Stimulated activated CD4-positive, alpha-beta T cell treated with anti-CD3 and anti-CD28 coated beads, Interleukin-4, amount 100 ng/mL, for 48 hours (primary cell): ENCODE measurements around the gene DEPDC5.

Experiments used
- DNase-seq, 2 donors: peaks; one replicate each; pipeline ENCODE4 v3.0.0-alpha.2; 2020; ENCODE audit warnings: low read depth in 2 of 2

The DEPDC5 gene

DNA sequence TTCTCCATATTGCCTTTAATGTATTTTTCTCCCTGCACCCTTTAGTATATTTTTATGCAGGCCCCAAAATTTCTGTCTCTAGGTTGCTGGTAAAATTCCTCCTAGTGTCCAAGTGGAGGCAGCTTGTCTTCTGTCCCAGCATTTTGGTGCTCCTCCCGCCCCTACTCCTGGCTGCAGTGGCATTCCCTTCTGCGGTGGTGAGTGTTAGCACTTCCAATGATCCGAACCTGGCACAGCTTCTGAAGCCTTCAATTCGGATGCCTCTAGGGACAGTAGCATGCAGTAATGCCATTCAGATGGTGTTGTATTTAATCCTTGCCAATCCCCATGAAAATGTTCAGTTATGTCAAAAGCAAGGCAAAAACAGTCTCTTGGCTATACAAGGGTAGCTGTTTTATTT, 196.4 kb downstream of the DEPDC5 start:
- no peak for DNase-seq

DNA sequence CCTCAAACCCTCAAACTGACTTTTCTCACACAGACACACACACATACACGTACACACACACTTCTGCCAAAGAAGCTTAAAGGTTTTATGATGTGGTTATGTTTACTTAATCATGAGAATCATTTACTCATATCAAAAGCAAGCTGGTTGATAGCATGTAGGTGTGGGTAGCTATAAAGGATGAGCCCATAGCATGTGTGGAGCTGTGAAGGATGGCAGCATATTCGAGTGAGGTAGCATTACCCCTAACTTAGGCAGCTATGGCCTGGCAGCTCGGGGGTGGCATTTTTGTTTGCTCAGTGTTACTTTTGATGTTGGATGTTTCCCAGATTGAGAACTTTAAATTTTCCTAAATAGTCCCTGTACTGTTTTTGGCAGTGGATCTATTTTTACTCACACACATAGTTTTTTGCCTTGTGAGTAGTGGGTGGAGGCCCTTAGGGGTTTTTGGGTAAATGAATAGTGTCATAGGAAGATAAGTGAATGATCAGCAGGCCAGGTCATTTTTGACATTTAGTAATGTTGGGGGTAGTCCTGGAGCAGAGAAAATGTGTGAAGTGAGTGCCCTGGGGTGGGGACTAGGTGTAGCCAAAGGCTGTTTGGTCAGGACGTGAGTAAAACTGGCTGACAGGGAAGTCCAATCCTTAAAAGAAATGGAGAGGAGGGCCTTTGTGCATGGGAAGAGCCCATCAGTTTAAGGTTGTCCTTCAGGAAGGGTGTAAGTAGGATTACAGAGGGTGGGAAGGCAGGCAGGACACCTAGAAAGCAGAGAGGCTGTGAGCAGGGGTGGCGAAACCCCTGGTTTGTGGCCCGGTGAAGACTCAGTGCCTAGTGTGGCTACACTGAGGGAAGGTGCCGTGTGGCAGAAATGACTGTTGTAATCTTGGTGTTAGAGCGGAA, 197.6 kb downstream of the DEPDC5 start:
- no peak for DNase-seq

DNA sequence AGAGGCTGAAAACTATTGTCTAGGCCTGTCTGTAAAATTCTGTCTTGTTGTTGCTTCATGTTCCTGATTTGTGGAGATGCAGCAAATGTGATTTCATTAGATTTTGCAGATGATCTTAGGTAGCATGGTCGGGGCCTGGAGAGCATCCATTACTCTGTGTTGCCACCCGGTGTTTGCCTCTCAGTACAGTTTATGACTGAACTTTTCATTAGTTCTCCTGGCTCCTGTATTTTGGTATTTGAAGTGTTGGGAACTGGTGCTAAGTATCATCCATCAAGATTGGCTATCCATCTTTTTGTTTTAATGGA, 198.2 kb downstream of the DEPDC5 start:
- DNase-seq, result no peak

DNA sequence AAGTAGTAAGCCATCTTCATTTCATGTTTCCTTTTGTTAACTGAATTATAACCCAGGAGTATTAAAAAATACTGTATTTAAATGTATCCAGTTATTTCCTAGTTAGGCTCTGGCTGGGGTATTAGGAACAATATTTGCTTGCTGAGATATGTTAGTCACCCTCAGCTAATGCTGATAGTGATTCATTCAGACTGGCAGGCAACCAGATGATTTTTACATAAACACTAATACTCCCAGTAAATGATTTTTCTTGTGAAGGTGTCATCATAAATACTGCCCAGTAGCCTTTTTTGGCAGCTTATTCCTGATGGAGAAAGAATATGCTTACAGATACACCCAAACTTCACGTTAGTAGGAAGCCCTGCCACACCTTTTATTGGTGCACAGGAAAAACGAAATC, 198.7 kb downstream of the DEPDC5 start:
- no peak for DNase-seq

DNA sequence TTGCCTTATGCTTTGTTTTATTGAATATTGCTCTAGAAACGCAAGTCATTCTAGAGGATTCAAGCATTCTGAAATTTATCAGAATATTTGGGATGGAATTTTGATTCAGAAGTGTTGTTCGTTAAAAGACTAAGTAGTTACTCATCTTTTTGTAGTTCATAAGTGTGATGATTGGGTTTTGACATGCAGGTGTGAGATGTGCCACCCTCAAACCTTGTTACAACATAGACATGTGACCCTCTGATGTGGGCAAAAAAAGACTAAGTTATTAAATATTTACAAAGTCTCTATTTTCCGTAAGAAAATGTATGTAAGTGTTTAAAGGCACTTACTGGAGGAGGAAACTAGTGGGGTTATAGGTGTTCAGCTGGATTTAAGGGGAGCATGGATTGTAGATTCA, 199.4 kb downstream of the DEPDC5 start:
- DNase-seq, result no peak

DNA sequence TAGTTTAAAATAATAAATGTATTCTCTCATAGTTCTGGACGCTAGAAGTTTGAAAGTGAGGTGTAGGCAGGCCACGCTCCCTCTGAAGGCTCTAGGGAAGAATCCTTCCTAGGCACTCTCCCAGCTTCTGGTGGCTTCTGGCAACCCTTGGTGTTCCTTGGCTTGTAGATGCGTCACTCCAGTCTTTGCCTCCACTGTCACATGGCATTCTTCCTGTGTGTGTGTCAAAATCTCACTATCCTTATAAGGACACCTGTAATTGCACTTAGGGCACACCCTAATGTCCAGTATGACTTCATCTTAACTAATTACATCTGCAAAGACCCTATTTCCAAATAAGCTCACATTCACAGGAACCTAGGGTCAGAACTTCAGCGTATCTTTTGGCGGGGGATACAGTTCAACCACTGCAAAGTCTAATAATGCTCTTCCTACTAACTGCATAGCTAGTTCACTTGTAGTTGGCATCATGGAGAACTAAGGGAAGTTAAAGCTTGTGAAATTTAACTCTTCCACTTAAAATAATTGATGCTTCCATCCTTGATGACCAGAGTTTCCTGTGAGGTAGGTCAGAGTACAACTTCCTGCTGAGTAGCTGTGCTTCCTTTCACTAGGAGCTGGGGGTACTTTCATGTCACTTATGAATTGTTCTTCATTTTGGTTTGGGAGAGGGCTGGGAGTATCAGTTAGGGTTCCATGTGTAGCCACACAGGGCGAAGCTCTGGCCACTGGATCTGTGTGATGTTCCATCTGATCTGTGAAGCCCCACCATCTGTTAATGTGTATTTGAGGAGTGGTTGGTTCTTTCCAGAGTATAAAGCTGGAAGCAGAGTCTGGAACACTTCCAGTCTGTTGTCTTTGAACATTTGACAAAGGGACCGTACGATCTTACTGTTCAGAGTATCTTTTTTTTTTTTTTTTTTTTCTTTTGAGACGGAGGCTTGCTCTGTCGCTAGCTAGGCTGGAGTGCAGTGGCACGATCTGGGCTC, 201.0 kb downstream of the DEPDC5 start:
- no peak for DNase-seq

DNA sequence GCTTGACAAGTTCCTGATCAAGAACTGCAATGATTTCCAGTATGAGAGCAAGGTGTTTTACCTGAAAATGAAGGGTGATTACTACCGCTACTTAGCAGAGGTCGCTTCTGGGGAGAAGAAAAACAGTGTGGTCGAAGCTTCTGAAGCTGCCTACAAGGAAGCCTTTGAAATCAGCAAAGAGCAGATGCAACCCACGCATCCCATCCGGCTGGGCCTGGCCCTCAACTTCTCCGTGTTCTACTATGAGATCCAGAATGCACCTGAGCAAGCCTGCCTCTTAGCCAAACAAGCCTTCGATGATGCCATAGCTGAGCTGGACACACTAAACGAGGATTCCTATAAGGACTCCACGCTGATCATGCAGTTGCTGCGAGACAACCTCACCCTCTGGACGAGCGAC, 202.5 kb downstream of the DEPDC5 start:
- no peak for DNase-seq
